Gastrocnemius medialis (tissue), 4 donors: ENCODE data around the gene DNAJC17. TPM values are rescaled to one million over a fixed set of nuclear protein-coding genes. Genes with fewer than 3 reads are reported as not detected.

Experiments used
- ATAC-seq, 2 donors: fragments of 150-250 bp; one replicate each; pipeline ENCODE4 v1.9.1; 2016
- DNase-seq, 2 donors: peaks; one replicate each; pipeline ENCODE4 v3.0.0-alpha.2; 2019
- H3K27ac ChIP-seq, 4 donors: fragments of 200-600 bp; sonication (generic); 1 replicate in 1 of 4; 2 replicates in 3 of 4; pipeline ENCODE4 v1.5.1; 2016 to 2018; ENCODE audit warnings: mild to moderate bottlenecking in 2 of 4, moderate library complexity in 1 of 4
- H3K27me3 ChIP-seq, 3 donors: fragments of 200-600 bp; sonication (generic) in 2 of 3; 1 replicate in 1 of 3; 2 replicates in 2 of 3; pipeline versions ENCODE4 v1.5.1 to v1.6.0; 2016 to 2019; ENCODE audit warnings: mild to moderate bottlenecking in 1 of 3, moderate library complexity in 1 of 3
- H3K36me3 ChIP-seq, 2 donors: fragments of 200-600 bp; sonication (generic) in 1 of 2; one replicate each; pipeline ENCODE4 v1.5.1; 2017 to 2018
- H3K4me1 ChIP-seq, 2 donors: fragments of 200-600 bp; sonication (generic) in 1 of 2; one replicate each; pipeline ENCODE4 v1.5.1; 2016 to 2017; ENCODE audit warnings: mild to moderate bottlenecking in 2 of 2
- H3K4me3 ChIP-seq, 4 donors: fragments of 200-600 bp; sonication (generic) in 3 of 4; 1 replicate in 1 of 4; 2 replicates in 3 of 4; pipeline ENCODE4 v1.5.1; 2016 to 2019; ENCODE audit warnings: mild to moderate bottlenecking in 2 of 4
- H3K9me3 ChIP-seq, 3 donors: fragments of 200-600 bp; sonication (generic) in 2 of 3; 1 replicate in 1 of 3; 2 replicates in 2 of 3; pipeline ENCODE4 v1.5.1; 2016 to 2019
- POLR2A ChIP-seq, 2 donors: fragments of 450-650 bp; IDR thresholded peaks; one replicate each; pipeline ENCODE4 v1.6.1; 2017; ENCODE audit warnings: antibody characterized with exemption in 2 of 2, mild to moderate bottlenecking in 2 of 2, moderate library complexity in 2 of 2
- in situ Hi-C, 4 donors: fragments of 200-750 bp; cut with MboI; loops; one replicate each; pipeline versions ENCODE4 v1.15.0 to v1.8.0; 2017; ENCODE audit warnings: low sequenced_read_pairs in 4 of 4
- intact Hi-C: fragments of 100-400 bp; cut with DNase I; formaldehyde crosslinking; loops from one replicate; pipeline ENCODE4 v1.15.1; 2023; ENCODE audit warnings: low total_unique reads
- total RNA-seq, 4 donors: library from RNA; depleted of rRNA; stranded (reverse); fragments of >200 nt; gene quantifications; one replicate each; pipeline versions ENCODE4 v1.1.0 to v1.2.3, GENCODE V29; 2016
- TF ChIP-seq, protein P1 (sequence below), 5 experiments: fragments of 450-650 bp in 3 of 5; fragments of 200-600 bp in 2 of 5; sonication (generic) in 2 of 5; IDR thresholded peaks in 4 of 5; conservative IDR thresholded peaks in 1 of 5; 1 replicate in 4 of 5; 2 replicates in 1 of 5; pipeline ENCODE4 v1.5.1; 2016 to 2019; ENCODE audit warnings: antibody characterized with exemption in 5 of 5, mild to moderate bottlenecking in 3 of 5, moderate library complexity in 3 of 5

The DNAJC17 gene
- total RNA-seq, 4 donors from 2014 or later, result 5.3 to 25.0 (median 11.4) TPM

DNA sequence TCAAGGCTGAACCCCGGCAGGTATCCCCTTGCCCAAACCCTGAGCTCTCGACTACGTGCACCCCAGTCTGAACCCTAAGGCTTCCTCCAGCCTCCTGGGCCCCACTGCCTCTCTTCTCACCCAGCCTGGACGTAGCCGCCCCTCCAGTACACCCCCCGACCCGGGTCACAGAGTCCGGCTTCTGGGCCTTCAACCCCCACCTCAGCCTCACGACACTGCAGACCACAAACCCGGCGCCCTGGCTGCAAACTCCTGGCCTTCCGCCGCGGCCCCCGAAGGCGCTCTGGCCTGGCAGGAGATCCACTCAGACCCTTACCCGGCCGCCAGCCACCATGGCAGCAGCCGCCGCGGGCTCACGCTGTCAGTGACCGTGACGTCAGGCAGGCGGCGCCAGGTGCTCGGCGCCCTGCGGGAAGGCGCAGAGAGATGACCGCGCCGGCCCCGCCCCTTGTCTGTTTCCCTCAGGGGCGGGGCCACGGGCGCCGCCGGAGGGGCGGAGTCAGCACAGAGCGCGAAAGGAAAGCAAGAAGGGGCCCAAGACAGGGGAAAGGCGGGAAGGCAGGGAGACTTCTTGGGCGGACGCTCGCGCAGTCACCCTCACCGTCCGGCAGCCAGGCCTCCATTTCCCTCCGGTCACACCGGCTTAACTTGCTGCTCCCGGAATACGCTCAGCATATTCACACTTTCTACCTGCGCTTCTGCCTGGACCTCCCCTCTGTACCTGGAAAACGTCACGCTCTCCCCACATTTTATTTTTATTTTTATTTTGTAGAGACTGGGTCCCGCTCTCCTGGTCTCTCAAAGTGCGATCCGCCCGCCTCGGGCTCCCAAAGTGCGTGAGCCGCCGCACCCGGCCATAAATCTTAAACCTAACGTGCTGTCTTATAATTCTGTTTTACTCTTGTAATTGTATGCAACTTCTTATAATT is 52.1 kb downstream of the DNAJC17 start, which contains the start of gene RMDN3:
TSS of gene RMDN3 (minus strand) at position 372 of the 929 bp plus-strand sequence. CDS start 471 bp downstream, outside the sequence.
- H3K27ac ChIP-seq, result peak within 1 kb of the TSS; percentile 92 to 97 (median 95)
- ATAC-seq (peak; percentile 90 to 93), DNase-seq (peak; percentile 78 to 88)
- intact Hi-C loops (loop anchor here (2.0 to 10.0 kb wide), 4 partner anchors 60 to 260 kb away; partner anchors contain the start of genes CCDC32, RAD51, RPUSD2 and VPS18), in situ Hi-C loops (loop anchor here in 2 of 4 donors (10.0 kb wide), 1 partner anchor 50 kb away; the partner anchor contains the start of genes DNAJC17 (in 2 of the 2) and ZFYVE19 (in 2 of the 2))
- peaks cover 13 to 15% of the 10 kb centered on the region in 2 donors for H3K4me1 ChIP-seq
- peak; percentile 78 to 80 for TF ChIP-seq POLR2A (IDR thresholded peaks at IDR 0.05)
- TF ChIP-seq, protein P1, sequence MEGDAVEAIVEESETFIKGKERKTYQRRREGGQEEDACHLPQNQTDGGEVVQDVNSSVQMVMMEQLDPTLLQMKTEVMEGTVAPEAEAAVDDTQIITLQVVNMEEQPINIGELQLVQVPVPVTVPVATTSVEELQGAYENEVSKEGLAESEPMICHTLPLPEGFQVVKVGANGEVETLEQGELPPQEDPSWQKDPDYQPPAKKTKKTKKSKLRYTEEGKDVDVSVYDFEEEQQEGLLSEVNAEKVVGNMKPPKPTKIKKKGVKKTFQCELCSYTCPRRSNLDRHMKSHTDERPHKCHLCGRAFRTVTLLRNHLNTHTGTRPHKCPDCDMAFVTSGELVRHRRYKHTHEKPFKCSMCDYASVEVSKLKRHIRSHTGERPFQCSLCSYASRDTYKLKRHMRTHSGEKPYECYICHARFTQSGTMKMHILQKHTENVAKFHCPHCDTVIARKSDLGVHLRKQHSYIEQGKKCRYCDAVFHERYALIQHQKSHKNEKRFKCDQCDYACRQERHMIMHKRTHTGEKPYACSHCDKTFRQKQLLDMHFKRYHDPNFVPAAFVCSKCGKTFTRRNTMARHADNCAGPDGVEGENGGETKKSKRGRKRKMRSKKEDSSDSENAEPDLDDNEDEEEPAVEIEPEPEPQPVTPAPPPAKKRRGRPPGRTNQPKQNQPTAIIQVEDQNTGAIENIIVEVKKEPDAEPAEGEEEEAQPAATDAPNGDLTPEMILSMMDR (IDR thresholded peaks at IDR 0.05 in 4 of 5, conservative IDR thresholded peaks at IDR 0.05 in 1 of 5), result no peak
- no peaks in the 10 kb centered on the region for H3K9me3 ChIP-seq
- H3K36me3 ChIP-seq, result peaks cover 0 to 18% of the 10 kb centered on the region in 2 donors
- no peaks in the 10 kb centered on the region for H3K27me3 ChIP-seq
- H3K4me3 ChIP-seq, result peak within 1 kb of the TSS; percentile 90 to 100 (median 96)

DNA sequence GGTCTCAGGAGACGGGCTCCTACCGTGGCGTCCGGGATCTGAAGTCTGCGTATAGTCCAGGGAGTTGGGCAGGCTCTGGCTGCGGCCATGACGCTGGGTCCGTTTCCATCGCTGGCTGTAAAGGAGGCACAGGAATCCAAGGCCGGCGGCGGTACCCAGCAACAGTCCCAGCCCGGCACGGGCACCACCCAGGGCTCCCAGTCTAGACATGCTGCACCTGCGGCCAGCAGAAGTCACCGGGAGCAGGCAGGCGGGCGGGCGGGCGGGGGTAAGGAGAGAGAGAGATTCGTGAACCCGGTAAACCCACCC is 52.7 kb downstream of the DNAJC17 start:
- Histone ChIP-seq H3K27ac (peak overlapping the region; percentile 92 to 97 (median 95)), H3K4me1 (peaks cover 13 to 15% of the 10 kb centered on the region in 2 donors), H3K9me3 (no peaks in the 10 kb centered on the region), H3K36me3 (peaks cover 0 to 22% of the 10 kb centered on the region in 2 donors), H3K27me3 (no peaks in the 10 kb centered on the region), H3K4me3 (peak overlapping the region; percentile 90 to 100 (median 96))
- TF ChIP-seq, protein P1 (IDR thresholded peaks at IDR 0.05 in 4 of 5, conservative IDR thresholded peaks at IDR 0.05 in 1 of 5), result no peak
- no peak for TF ChIP-seq POLR2A (IDR thresholded peaks at IDR 0.05)
- in situ Hi-C loops (loop anchor here in 2 of 4 donors (10.0 kb wide), 1 partner anchor 50 kb away; the partner anchor contains the start of genes DNAJC17 (in 2 of the 2) and ZFYVE19 (in 2 of the 2)), intact Hi-C loops (loop anchor here (2.0 to 10.0 kb wide), 3 partner anchors 60 to 260 kb away; partner anchors contain the start of genes RAD51 and VPS18)
- ATAC-seq, result peak; percentile 31 to 32
- DNase-seq, result no peak

DNA sequence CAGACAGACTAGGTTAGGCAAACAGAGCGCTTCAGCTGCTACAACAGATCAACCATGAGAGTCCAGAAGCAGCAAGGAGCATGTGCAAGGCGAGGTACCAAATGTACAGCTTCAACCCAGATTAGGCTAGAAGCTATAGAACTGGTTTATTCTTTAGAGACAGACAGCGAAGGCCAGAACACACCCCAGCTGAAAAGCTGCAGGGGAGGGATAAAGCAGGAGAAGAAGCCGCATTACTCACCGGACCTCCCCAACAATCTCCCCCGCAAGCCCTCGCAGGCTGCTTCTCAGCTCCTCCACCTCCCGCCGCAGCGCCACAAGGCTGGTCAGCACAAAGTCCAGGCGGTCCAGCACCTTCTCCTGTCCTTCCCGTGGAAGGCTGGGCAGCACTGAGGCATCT is 55.5 kb downstream of the DNAJC17 start:
- Histone ChIP-seq H3K9me3 (no peaks in the 10 kb centered on the region), H3K4me3 (no peak overlapping the region), H3K4me1 (peaks cover 15 to 16% of the 10 kb centered on the region in 2 donors), H3K36me3 (peaks cover 0 to 24% of the 10 kb centered on the region in 2 donors), H3K27ac (no peak overlapping the region), H3K27me3 (no peaks in the 10 kb centered on the region)
- intact Hi-C loops, result loop anchor here (10.0 kb wide), 1 partner anchor 263 kb away; no protein-coding TSS in a partner anchor
- ATAC-seq, result no peak
- in situ Hi-C loops, result loop anchor here in 2 of 4 donors (10.0 kb wide), 1 partner anchor 53 kb away; the partner anchor contains the start of genes DNAJC17 (in 2 of the 2) and ZFYVE19 (in 2 of the 2)
- TF ChIP-seq POLR2A (IDR thresholded peaks at IDR 0.05), result no peak
- TF ChIP-seq, protein P1 (IDR thresholded peaks at IDR 0.05 in 4 of 5, conservative IDR thresholded peaks at IDR 0.05 in 1 of 5), result no peak
- DNase-seq, result no peak

DNA sequence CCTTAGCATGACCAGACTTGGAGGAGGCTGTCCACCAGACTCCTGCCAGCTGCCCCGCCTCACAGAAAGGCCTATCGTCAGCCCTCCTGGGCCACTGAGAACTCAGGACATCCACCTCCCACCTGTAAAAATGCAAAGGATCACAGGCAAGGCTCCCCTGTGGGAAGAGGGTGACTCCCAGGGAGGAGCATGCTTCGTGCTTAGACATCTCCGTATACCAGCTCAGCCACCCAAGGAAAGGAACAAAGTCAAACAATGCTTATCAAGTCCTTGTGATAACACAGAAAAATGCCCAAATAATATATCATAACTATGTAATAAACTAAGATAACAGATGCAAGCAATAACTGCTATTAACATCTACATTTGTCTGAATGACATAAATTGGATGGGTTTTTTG is 56.4 kb downstream of the DNAJC17 start:
- H3K4me3 ChIP-seq, result no peak overlapping the region
- no peaks in the 10 kb centered on the region for H3K27me3 ChIP-seq
- peaks cover 15% of the 10 kb centered on the region in 2 donors for H3K4me1 ChIP-seq
- intact Hi-C loops, result loop anchor here (10.0 kb wide), 1 partner anchor 264 kb away; no protein-coding TSS in a partner anchor
- in situ Hi-C loops, result loop anchor here in 2 of 4 donors (10.0 kb wide), 1 partner anchor 54 kb away; the partner anchor contains the start of genes DNAJC17 (in 2 of the 2) and ZFYVE19 (in 2 of the 2)
- H3K36me3 ChIP-seq, result peaks cover 0 to 24% of the 10 kb centered on the region in 2 donors
- ATAC-seq (no peak), DNase-seq (no peak)
- H3K9me3 ChIP-seq, result no peaks in the 10 kb centered on the region
- no peak for TF ChIP-seq POLR2A (IDR thresholded peaks at IDR 0.05)
- TF ChIP-seq, protein P1 (IDR thresholded peaks at IDR 0.05 in 4 of 5, conservative IDR thresholded peaks at IDR 0.05 in 1 of 5), result no peak
- H3K27ac ChIP-seq, result no peak overlapping the region
